DOHH2 (cell line): ENCODE measurements around the gene PNMA6A.
"Not testable (repeated sequence)": the region's sequence is repeated elsewhere in the genome, so short reads cannot be mapped to it uniquely, and the experiment has no call there.

Experiments
- H3F3A ChIP-seq: fragments of 200-600 bp; sonication (generic), shearing (Covaris generic); 2 replicates; pipeline ENCODE4 v1.6.0; 2016; ENCODE audit warnings: antibody characterized with exemption, mild to moderate bottlenecking; ENCODE audit not compliant: control insufficient read depth, insufficient read depth
- H3K27ac ChIP-seq: fragments of 200-600 bp; sonication (generic); 2 replicates; pipeline ENCODE4 v1.5.1; 2014; ENCODE audit warnings: low read depth, mild to moderate bottlenecking, low read length, moderate library complexity
- H3K27me3 ChIP-seq: fragments of 200-600 bp; sonication (generic); 2 replicates; pipeline ENCODE4 v1.6.1; 2014; ENCODE audit warnings: mild to moderate bottlenecking, low read length, mixed read lengths; ENCODE audit not compliant: control insufficient read depth
- H3K36me3 ChIP-seq: fragments of 200-600 bp; sonication (generic); 2 replicates; pipeline ENCODE4 v1.6.1; 2014; ENCODE audit warnings: mild to moderate bottlenecking, low read length, moderate library complexity, mixed read lengths; ENCODE audit not compliant: control insufficient read depth
- H3K4me1 ChIP-seq: fragments of 200-600 bp; sonication (generic); 2 replicates; pipeline ENCODE4 v1.6.1; 2014; ENCODE audit warnings: mild to moderate bottlenecking, low read length, mixed read lengths; ENCODE audit not compliant: control insufficient read depth
- H3K4me2 ChIP-seq: fragments of 200-600 bp; sonication (generic); 2 replicates; pipeline ENCODE4 v1.6.0; 2014; ENCODE audit warnings: mild to moderate bottlenecking, low read length, moderate library complexity
- H3K4me3 ChIP-seq: fragments of 200-600 bp; sonication (generic); 2 replicates; pipeline ENCODE4 v1.5.1; 2014; ENCODE audit warnings: mild to moderate bottlenecking, low read length, mixed read lengths
- H3K79me2 ChIP-seq: fragments of 200-600 bp; sonication (generic); 2 replicates; pipeline ENCODE4 v1.6.1; 2014; ENCODE audit warnings: mild to moderate bottlenecking, low read length, mixed read lengths; ENCODE audit not compliant: control insufficient read depth
- H3K9me2 ChIP-seq: fragments of 200-600 bp; sonication (generic); replicated peaks from 2 replicates; pipeline ENCODE4 v1.6.1; 2014; ENCODE audit warnings: mild to moderate bottlenecking, low read length, mixed read lengths; ENCODE audit not compliant: control insufficient read depth
- H3K9me3 ChIP-seq: fragments of 200-600 bp; sonication (generic); 2 replicates; pipeline ENCODE4 v1.6.1; 2014; ENCODE audit warnings: antibody characterized with exemption, low read length, mixed read lengths; ENCODE audit not compliant: control insufficient read depth, insufficient read depth
- H4K20me1 ChIP-seq: fragments of 200-600 bp; sonication (generic); 2 replicates; pipeline ENCODE4 v1.6.0; 2014; ENCODE audit warnings: low read depth, mild to moderate bottlenecking, antibody characterized with exemption, low read length, moderate library complexity; ENCODE audit not compliant: control insufficient read depth, insufficient read depth
- CTCF ChIP-seq: fragments of 200-600 bp; sonication (generic); IDR thresholded peaks from one replicate; pipeline ENCODE4 v1.5.1; 2014; ENCODE audit warnings: antibody characterized with exemption, mild to moderate bottlenecking, low read depth, low read length; ENCODE audit not compliant: poor library complexity, severe bottlenecking
- EZH2phosphoT487 ChIP-seq: fragments of 200-600 bp; sonication (generic); IDR thresholded peaks from 2 replicates; pipeline ENCODE4 v1.6.1; 2017; ENCODE audit warnings: borderline replicate concordance, mild to moderate bottlenecking, antibody characterized with exemption, low read length, moderate library complexity, mixed read lengths

The PNMA6A gene

DNA sequence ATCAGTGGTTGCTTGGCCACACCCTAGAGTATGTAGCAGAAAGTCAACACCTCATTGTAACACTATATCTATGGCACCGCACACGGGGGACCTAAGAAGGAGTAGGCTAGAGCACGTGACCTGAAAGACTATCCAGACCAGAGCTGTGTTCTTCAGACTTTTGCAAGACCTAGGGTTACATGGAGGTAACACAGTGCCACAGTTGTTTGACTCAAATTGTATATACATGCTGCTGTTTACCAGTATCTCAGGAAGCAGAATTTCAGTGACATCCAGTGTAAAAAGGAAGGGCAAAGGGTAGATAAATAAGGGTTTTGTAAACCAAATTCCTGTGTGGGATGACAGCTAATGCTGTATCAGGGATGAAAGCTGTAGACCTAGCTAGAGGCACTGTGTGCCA is 30.2 kb downstream of the PNMA6A start:
- Histone ChIP-seq H3K4me1 (peaks cover 8% of the 10 kb centered on the region), H4K20me1 (no peaks in the 10 kb centered on the region), H3K4me2 (no peak overlapping the region), H3K4me3 (no peak overlapping the region), H3K36me3 (no peaks in the 10 kb centered on the region), H3K27ac (no peak overlapping the region), H3K79me2 (no peaks in the 10 kb centered on the region), H3F3A (no peaks in the 10 kb centered on the region), H3K9me2 (no peaks in the 10 kb centered on the region), H3K27me3 (no peaks in the 10 kb centered on the region), H3K9me3 (no peaks in the 10 kb centered on the region)
- TF ChIP-seq CTCF (no peak), EZH2phosphoT487 (no peak)

GRCh38 chrX:153104959-153105358 is 32.7 kb downstream of the PNMA6A start:
- not testable (repeated sequence) for H3K79me2 ChIP-seq, H3K9me2 ChIP-seq, H3K4me1 ChIP-seq, H3K9me3 ChIP-seq, H3K4me2 ChIP-seq, H3K36me3 ChIP-seq, H4K20me1 ChIP-seq, H3K4me3 ChIP-seq, H3F3A ChIP-seq, H3K27me3 ChIP-seq, H3K27ac ChIP-seq

GRCh38 chrX:153106092-153106801 is 34.0 kb downstream of the PNMA6A start:
- H3K36me3 ChIP-seq, H3K9me2 ChIP-seq, H3F3A ChIP-seq, H3K4me1 ChIP-seq, H3K27me3 ChIP-seq, H3K4me3 ChIP-seq, H3K9me3 ChIP-seq, H3K79me2 ChIP-seq, H4K20me1 ChIP-seq: not testable (repeated sequence)
- Histone ChIP-seq H3K27ac (0 out of 2 replicates have a peak overlapping the region, but pooled peaks have one; percentile 26), H3K4me2 (peak overlapping the region; percentile 37)

DNA sequence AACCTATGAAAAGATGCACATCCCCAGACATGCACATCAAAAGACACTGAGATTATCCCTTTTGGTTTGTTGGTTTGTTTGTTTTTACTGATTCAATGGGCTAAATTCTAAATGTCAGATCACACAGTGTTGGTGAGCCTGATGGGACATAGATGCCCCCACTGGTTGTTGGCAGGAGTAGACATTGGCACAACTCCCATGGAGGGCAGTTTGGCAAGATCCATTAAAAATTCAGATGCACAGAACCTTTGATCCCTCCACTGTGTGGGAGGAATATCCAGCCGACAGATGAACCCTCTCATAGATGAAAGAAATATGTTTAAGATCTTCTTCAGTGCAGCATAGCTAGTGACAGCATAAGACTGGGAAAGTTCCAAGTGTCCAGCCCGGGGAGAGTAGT is 38.5 kb downstream of the PNMA6A start:
- not testable (repeated sequence) for H3K4me3 ChIP-seq, H3K79me2 ChIP-seq, H3K4me1 ChIP-seq, H3K27ac ChIP-seq, H3K9me2 ChIP-seq, H3K27me3 ChIP-seq, H3F3A ChIP-seq, H4K20me1 ChIP-seq, H3K9me3 ChIP-seq, H3K36me3 ChIP-seq, H3K4me2 ChIP-seq

GRCh38 chrX:153113851-153114250 is 41.6 kb downstream of the PNMA6A start:
- not testable (repeated sequence) for H3K4me1 ChIP-seq, H3K9me2 ChIP-seq, H3K9me3 ChIP-seq, H3K27me3 ChIP-seq, H3K27ac ChIP-seq, H3F3A ChIP-seq, H3K36me3 ChIP-seq, H3K4me3 ChIP-seq, H4K20me1 ChIP-seq, H3K79me2 ChIP-seq, H3K4me2 ChIP-seq

- H3K36me3 ChIP-seq, H3K9me3 ChIP-seq, H3K4me1 ChIP-seq, H3K79me2 ChIP-seq, H3K27ac ChIP-seq, H3K4me2 ChIP-seq, H3K9me2 ChIP-seq, H3K4me3 ChIP-seq, H4K20me1 ChIP-seq, H3K27me3 ChIP-seq, H3F3A ChIP-seq: not testable (repeated sequence)
Measured at GRCh38 chrX:153117754-153118153, 45.5 kb downstream of the PNMA6A start.

DNA sequence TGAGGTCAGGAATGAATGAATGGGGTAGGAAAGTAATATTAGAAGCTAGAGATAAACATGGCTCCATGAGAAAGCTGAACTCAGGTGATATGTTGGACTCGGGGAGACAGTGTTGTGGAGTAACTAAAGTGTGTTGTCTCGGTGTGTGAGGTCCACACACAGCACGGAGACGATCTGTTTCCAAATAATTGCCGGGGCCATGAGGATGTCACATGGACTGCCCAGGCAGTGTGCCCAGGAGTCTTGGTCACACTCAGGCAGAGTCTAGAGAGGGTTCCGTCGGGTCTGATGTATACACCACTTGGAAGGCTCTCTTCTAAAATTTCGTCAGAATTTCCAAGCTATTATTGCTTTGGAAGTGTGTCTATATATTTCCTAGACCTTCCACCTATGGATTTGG is 48.0 kb downstream of the PNMA6A start:
- H4K20me1 ChIP-seq, H3K36me3 ChIP-seq, H3K27ac ChIP-seq, H3K79me2 ChIP-seq, H3K27me3 ChIP-seq, H3K4me3 ChIP-seq, H3K9me2 ChIP-seq, H3K4me1 ChIP-seq, H3K9me3 ChIP-seq, H3F3A ChIP-seq, H3K4me2 ChIP-seq: not testable (repeated sequence)
